Cardiac fibroblast (primary cell): ENCODE results near the gene SSTR1.
A peak's percentile ranks its signal among the peaks of the same experiment; 100 is the strongest.

Experiments
- DNase-seq, 2 donors: peaks; one replicate each; pipeline versions ENCODE4 v3.0.0 to v3.0.0-alpha.2; 2010; ENCODE audit warnings: low read depth in 2 of 2
- H3K4me3 ChIP-seq, 2 donors: replicated peaks in 1 of 2; 1 replicate in 1 of 2; 2 replicates in 1 of 2; pipeline ENCODE4 v1.5.1; 2011; ENCODE audit warnings: low read depth in 2 of 2, low read length in 2 of 2, mild to moderate bottlenecking in 2 of 2, moderate library complexity in 1 of 2
- CTCF ChIP-seq: IDR thresholded peaks from one replicate; pipeline ENCODE4 v1.5.1; 2011; ENCODE audit warnings: low read depth, mild to moderate bottlenecking, low read length, inconsistent platforms

Gene SSTR1

DNA sequence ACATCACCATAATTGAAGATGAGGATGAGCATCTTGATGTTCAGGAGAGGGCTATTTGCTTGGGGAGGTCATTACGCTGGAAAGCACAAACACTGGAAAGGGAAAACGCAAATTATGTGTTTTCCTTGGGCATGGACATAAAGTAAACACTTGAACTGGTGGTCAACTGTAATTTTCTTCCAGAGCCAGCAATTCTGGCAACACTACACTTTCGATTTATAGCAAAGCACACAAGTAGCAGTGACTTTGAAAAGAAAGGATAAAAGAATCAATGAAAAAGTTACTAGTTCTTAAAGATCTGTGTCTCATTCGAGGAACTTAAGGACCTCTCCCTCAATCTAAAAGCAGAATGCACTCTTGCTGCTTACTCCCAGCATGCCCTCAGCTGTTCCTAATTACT, 46.0 kb downstream of the SSTR1 start:
- peak overlapping the region in 1 of 2 donors; percentile 56 for H3K4me3 ChIP-seq
- TF ChIP-seq CTCF = no peak
- DNase-seq = peak in 1 of 2 donors; percentile 10

GRCh38 chr14:38254571-38255407, 47.1 kb downstream of the SSTR1 start:
- H3K4me3 ChIP-seq = peak overlapping the region; percentile 47 to 56
- peak; percentile 13 to 30 for DNase-seq
- no peak for TF ChIP-seq CTCF

DNA sequence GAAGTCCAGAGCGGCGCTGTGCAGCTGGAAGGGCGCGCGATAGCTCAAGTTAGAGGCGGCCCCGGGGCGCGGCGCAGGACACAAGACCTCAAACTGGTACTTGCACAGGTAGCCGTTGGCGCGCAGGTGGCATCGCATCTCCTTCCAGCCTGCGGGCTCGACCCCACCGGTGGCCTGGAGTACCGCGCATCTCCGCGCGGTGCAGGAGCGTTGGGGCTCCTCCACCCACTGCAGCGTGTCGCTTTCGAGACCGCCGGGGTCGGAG, 47.6 kb downstream of the SSTR1 start:
- DNase-seq = peak in 1 of 2 donors; percentile 35
- no peak for TF ChIP-seq CTCF
- peak overlapping the region; percentile 47 to 56 for H3K4me3 ChIP-seq

- H3K4me3 ChIP-seq = peak within 1 kb of the TSS; percentile 47 to 56
- no peak for TF ChIP-seq CTCF
- DNase-seq = peak; percentile 95
Observed at GRCh38 chr14:38255673-38256532, 48.2 kb downstream of the SSTR1 start, which contains the start of gene CLEC14A. Gene CLEC14A, minus strand, starts transcription at chr14:38256093. Its CDS starts 71 bp downstream, at chr14:38256022.

DNA sequence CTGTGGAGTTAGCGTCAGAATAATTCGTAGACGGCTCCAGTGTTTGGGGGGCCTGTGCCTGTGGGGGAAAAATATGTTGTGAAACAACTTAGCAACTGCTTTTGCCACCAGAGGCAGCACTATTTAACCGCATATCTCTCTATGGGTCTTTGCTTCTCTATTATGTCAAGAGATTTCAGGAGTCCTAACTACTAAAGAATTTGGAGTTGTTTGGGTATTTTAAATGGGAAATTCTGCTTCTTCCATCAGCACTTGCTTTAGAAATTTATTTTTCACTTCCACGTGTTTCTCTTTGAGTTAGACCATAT, 48.8 kb downstream of the SSTR1 start:
- DNase-seq = no peak
- H3K4me3 ChIP-seq = no peak overlapping the region
- peak; percentile 43 for TF ChIP-seq CTCF

- H3K4me3 ChIP-seq = no peak overlapping the region
- TF ChIP-seq CTCF = no peak
- peak in 1 of 2 donors; percentile 63 for DNase-seq
Observed at GRCh38 chr14:38257507-38257906, 49.8 kb downstream of the SSTR1 start.
